PC-3 (cell line): ENCODE measurements around the gene TBC1D14.

Source experiments
- EZH2 ChIP-seq: fragments of 300-600 bp; sonication (generic); IDR thresholded peaks from one replicate; pipeline ENCODE4 v1.6.1; 2017; ENCODE audit warnings: antibody characterized with exemption, mild to moderate bottlenecking, low read length; ENCODE audit not compliant: unreplicated experiment
- EZH2phosphoT487 ChIP-seq: fragments of 300-600 bp; sonication (generic); IDR thresholded peaks from 2 replicates; pipeline ENCODE4 v1.6.1; 2018; ENCODE audit warnings: mild to moderate bottlenecking, antibody characterized with exemption, low read length, borderline replicate concordance
- TF ChIP-seq, protein P1 (sequence below): fragments of 300-600 bp; sonication (generic); conservative IDR thresholded peaks from 2 replicates; pipeline ENCODE4 v1.5.1; 2017; ENCODE audit warnings: antibody characterized with exemption, low read depth, mild to moderate bottlenecking, low read length

GRCh38 chr4:7007944-7008343 lies 98.3 kb downstream of the TBC1D14 start:
- TF ChIP-seq, protein P1, sequence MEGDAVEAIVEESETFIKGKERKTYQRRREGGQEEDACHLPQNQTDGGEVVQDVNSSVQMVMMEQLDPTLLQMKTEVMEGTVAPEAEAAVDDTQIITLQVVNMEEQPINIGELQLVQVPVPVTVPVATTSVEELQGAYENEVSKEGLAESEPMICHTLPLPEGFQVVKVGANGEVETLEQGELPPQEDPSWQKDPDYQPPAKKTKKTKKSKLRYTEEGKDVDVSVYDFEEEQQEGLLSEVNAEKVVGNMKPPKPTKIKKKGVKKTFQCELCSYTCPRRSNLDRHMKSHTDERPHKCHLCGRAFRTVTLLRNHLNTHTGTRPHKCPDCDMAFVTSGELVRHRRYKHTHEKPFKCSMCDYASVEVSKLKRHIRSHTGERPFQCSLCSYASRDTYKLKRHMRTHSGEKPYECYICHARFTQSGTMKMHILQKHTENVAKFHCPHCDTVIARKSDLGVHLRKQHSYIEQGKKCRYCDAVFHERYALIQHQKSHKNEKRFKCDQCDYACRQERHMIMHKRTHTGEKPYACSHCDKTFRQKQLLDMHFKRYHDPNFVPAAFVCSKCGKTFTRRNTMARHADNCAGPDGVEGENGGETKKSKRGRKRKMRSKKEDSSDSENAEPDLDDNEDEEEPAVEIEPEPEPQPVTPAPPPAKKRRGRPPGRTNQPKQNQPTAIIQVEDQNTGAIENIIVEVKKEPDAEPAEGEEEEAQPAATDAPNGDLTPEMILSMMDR, result no peak
- TF ChIP-seq EZH2 (no peak), EZH2phosphoT487 (no peak)
